GM18499 (cell line): ENCODE measurements around the gene SDK1.

Experiments
- ATAC-seq: cut with Tn5 transposase; IDR thresholded peaks from one replicate; pipeline ENCODE4 v1.9.1; 2021; ENCODE audit warnings: moderate number of reproducible peaks; ENCODE audit not compliant: insufficient read depth, unreplicated experiment

SDK1 gene

GRCh38 chr7:3399858-3400257 lies 98.8 kb downstream of the SDK1 start:
- no peak for ATAC-seq

- ATAC-seq: no peak
Observed at GRCh38 chr7:3404501-3404900, 103.4 kb downstream of the SDK1 start.

- ATAC-seq: no peak
Observed at GRCh38 chr7:3408814-3409595, 108.0 kb downstream of the SDK1 start.

- ATAC-seq: no peak
Observed at GRCh38 chr7:3412871-3413270, 111.8 kb downstream of the SDK1 start.

GRCh38 chr7:3415861-3416312 lies 114.8 kb downstream of the SDK1 start:
- ATAC-seq: no peak

GRCh38 chr7:3416453-3416852 lies 115.4 kb downstream of the SDK1 start:
- no peak for ATAC-seq

GRCh38 chr7:3425087-3425486 lies 124.0 kb downstream of the SDK1 start:
- no peak for ATAC-seq

- no peak for ATAC-seq
Observed at GRCh38 chr7:3426064-3426463, 125.0 kb downstream of the SDK1 start.

- ATAC-seq: no peak
Observed at GRCh38 chr7:3427957-3428356, 126.9 kb downstream of the SDK1 start.

GRCh38 chr7:3429981-3430380 lies 128.9 kb downstream of the SDK1 start:
- ATAC-seq: no peak

- no peak for ATAC-seq
Observed at GRCh38 chr7:3430588-3430987, 129.5 kb downstream of the SDK1 start.

- no peak for ATAC-seq
Observed at GRCh38 chr7:3431306-3431705, 130.3 kb downstream of the SDK1 start.

GRCh38 chr7:3432911-3433310 lies 131.9 kb downstream of the SDK1 start:
- no peak for ATAC-seq

- no peak for ATAC-seq
Observed at GRCh38 chr7:3434611-3435010, 133.6 kb downstream of the SDK1 start.

GRCh38 chr7:3436112-3436511 lies 135.1 kb downstream of the SDK1 start:
- ATAC-seq: no peak

GRCh38 chr7:3436746-3437145 lies 135.7 kb downstream of the SDK1 start:
- ATAC-seq: no peak

- no peak for ATAC-seq
Observed at GRCh38 chr7:3437467-3437866, 136.4 kb downstream of the SDK1 start.

- no peak for ATAC-seq
Observed at GRCh38 chr7:3438352-3438751, 137.3 kb downstream of the SDK1 start.

GRCh38 chr7:3439333-3440030 lies 138.4 kb downstream of the SDK1 start:
- ATAC-seq: no peak

- ATAC-seq: no peak
Observed at GRCh38 chr7:3440509-3440908, 139.5 kb downstream of the SDK1 start.

- no peak for ATAC-seq
Observed at GRCh38 chr7:3443716-3444115, 142.7 kb downstream of the SDK1 start.

GRCh38 chr7:3446786-3447185 lies 145.7 kb downstream of the SDK1 start:
- ATAC-seq: no peak
